Ascending aorta (tissue), 2 donors: ENCODE results near the gene NRXN2. TPM values are rescaled to one million over a fixed set of nuclear protein-coding genes. Genes with fewer than 3 reads are reported as not detected.

ENCODE experiments used
- DNase-seq, 2 donors: peaks; one replicate each; pipeline ENCODE4 v3.0.0-alpha.2; 2019; ENCODE audit warnings: low spot score in 2 of 2
- H3K27ac ChIP-seq, 2 donors: fragments of 200-600 bp; sonication (generic); one replicate each; pipeline ENCODE4 v1.5.1; 2016 to 2017; ENCODE audit warnings: mild to moderate bottlenecking in 1 of 2
- H3K27me3 ChIP-seq: fragments of 200-600 bp; sonication (generic); one replicate; pipeline ENCODE4 v1.5.1; 2017
- H3K36me3 ChIP-seq, 2 donors: fragments of 200-600 bp; sonication (generic); one replicate each; pipeline ENCODE4 v1.5.1; 2016
- H3K4me1 ChIP-seq, 2 donors: fragments of 200-600 bp; sonication (generic); one replicate each; pipeline ENCODE4 v1.5.1; 2016 to 2017; ENCODE audit warnings: mild to moderate bottlenecking in 1 of 2
- H3K4me3 ChIP-seq, 2 donors: fragments of 200-600 bp; sonication (generic); one replicate each; pipeline ENCODE4 v1.5.1; 2016 to 2017; ENCODE audit warnings: mild to moderate bottlenecking in 1 of 2
- H3K9me3 ChIP-seq, 2 donors: fragments of 200-600 bp; sonication (generic); one replicate each; pipeline ENCODE4 v1.5.1; 2016
- CTCF ChIP-seq, 3 experiments: fragments of 200-600 bp in 2 of 3; fragments of 450-650 bp in 1 of 3; sonication (generic) in 2 of 3; IDR thresholded peaks; one replicate each; pipeline ENCODE4 v1.5.1; 2016 to 2019; ENCODE audit warnings: antibody characterized with exemption in 3 of 3, mild to moderate bottlenecking in 1 of 3, moderate library complexity in 1 of 3
- intact Hi-C: fragments of 100-400 bp; cut with DNase I; formaldehyde crosslinking; loops from one replicate; pipeline ENCODE4 v1.15.1; 2023
- total RNA-seq: library from RNA; depleted of rRNA; stranded (reverse); fragments of >200 nt; gene quantifications from one replicate; pipeline ENCODE4 v1.1.0, GENCODE V29; 2016

Gene NRXN2
- total RNA-seq, 1 donor from 2014 or later = 26.0 TPM

GRCh38 chr11:64768300-64768694 is 45.3 kb upstream of the NRXN2 start:
- peak in 1 of 2 donors; percentile 52 for DNase-seq
- no peak for TF ChIP-seq CTCF (IDR thresholded peaks at IDR 0.05)
- H3K27ac ChIP-seq = peak overlapping the region in 1 of 2 donors; percentile 67
- no peaks in the 10 kb centered on the region for H3K9me3 ChIP-seq
- peaks cover 12 to 39% of the 10 kb centered on the region in 2 donors for H3K4me1 ChIP-seq
- intact Hi-C loops = no loop called here
- no peaks in the 10 kb centered on the region for H3K27me3 ChIP-seq
- peaks cover 100% of the 10 kb centered on the region in 2 donors for H3K36me3 ChIP-seq
- H3K4me3 ChIP-seq = no peak overlapping the region

DNA sequence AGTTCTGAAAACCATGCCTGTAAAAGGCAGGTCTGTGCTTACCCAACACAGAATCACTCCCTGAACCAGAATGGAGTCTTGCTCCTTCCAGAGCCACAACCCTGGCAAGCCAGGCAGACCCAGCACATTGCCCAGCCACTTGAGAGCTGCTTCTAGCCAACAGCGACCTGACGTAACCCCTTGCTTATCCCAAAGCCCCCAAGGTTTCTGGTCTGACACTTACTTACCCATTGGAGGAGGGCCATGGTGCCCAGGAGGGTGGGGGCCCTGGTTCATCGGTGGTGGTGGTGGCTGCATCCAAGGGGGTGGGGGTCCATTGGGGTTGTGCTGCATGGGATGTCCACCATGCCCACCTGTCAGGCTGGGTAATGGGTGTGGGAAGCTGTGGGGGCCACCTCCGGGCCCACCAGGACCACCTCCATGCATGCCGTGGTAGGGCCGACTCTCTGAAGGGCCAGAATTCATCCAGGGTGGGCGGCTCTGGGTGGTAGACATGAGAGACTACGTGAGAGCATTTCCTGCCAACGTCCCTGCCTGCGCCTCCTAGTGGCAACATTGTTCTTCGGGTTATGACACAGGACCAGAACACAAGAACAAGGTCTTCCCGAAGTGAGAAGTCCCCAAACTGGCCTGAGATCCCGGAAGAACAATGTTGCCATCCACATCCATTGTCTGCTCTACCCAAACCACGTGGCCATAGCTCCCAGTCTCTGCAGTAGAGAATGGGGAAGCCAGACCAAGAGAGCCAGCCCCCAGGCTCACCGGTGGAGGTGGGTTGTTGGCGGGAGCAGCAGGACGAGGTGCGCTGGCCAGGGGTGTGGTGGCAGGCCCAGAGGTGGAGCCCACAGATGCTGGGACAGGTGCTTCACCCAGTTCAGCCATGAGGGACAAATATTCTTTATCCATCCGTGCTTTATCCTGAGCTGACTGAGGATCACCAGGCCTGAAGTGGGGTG is 44.6 kb upstream of the NRXN2 start:
- intact Hi-C loops = no loop called here
- Histone ChIP-seq H3K4me1 (peaks cover 10 to 39% of the 10 kb centered on the region in 2 donors), H3K9me3 (no peaks in the 10 kb centered on the region), H3K27me3 (no peaks in the 10 kb centered on the region), H3K4me3 (no peak overlapping the region), H3K27ac (peak overlapping the region; percentile 62 to 67), H3K36me3 (peaks cover 99 to 100% of the 10 kb centered on the region in 2 donors)
- TF ChIP-seq CTCF (IDR thresholded peaks at IDR 0.05) = peak; percentile 61 to 76 (median 64)
- DNase-seq = peak in 1 of 2 donors; percentile 91

GRCh38 chr11:64766881-64767280 is 43.9 kb upstream of the NRXN2 start:
- peaks cover 92 to 99% of the 10 kb centered on the region in 2 donors for H3K36me3 ChIP-seq
- DNase-seq = peak in 1 of 2 donors; percentile 60

GRCh38 chr11:64765851-64766665 is 43.1 kb upstream of the NRXN2 start:
- no peak for TF ChIP-seq CTCF (IDR thresholded peaks at IDR 0.05)
- Histone ChIP-seq H3K27ac (peak overlapping the region in 1 of 2 donors; percentile 67), H3K4me1 (peaks cover 10 to 28% of the 10 kb centered on the region in 2 donors), H3K9me3 (no peaks in the 10 kb centered on the region), H3K27me3 (no peaks in the 10 kb centered on the region), H3K4me3 (no peak overlapping the region), H3K36me3 (peaks cover 83 to 91% of the 10 kb centered on the region in 2 donors)
- intact Hi-C loops = no loop called here
- peak in 1 of 2 donors; percentile 61 for DNase-seq

More at GRCh38 chr11:64766881-64767280, 43.9 kb upstream of the NRXN2 start:
- no peak overlapping the region for H3K4me3 ChIP-seq
- no peaks in the 10 kb centered on the region for H3K9me3 ChIP-seq
- TF ChIP-seq CTCF (IDR thresholded peaks at IDR 0.05) = no peak
- peak overlapping the region; percentile 62 to 67 for H3K27ac ChIP-seq
- intact Hi-C loops = no loop called here
- H3K4me1 ChIP-seq = peaks cover 10 to 34% of the 10 kb centered on the region in 2 donors
- H3K27me3 ChIP-seq = no peaks in the 10 kb centered on the region

DNA sequence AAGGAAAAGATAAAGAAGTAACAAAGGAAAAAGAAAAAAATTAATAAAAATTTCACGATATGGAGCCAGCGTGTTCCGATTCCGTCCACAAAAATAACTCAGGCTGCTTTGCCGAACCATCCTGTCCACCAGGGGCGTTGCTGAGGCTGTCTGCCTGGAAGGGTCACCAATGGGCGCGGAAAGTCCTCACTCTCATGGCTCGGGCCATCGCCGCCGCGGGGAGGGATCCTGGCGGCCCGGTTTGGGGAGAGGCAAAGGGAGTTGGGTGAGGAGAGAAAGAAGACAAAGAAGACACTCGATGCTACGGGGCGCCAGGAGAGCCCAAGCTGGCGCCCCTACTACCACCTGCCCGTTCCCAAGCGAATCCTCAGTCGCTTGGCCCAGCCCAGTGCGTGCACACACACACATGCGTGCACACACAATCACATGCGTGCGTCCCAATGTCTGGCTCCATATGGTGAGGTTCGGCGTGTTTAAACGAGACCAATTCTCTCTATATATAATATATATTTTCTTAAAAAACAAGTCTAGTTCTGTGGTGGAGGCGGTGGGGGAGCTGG is 42.4 kb upstream of the NRXN2 start:
- DNase-seq = peak in 1 of 2 donors; percentile 62
- Histone ChIP-seq H3K9me3 (no peaks in the 10 kb centered on the region), H3K36me3 (peaks cover 77 to 84% of the 10 kb centered on the region in 2 donors), H3K4me3 (no peak overlapping the region), H3K27ac (peak overlapping the region in 1 of 2 donors; percentile 80), H3K27me3 (no peaks in the 10 kb centered on the region), H3K4me1 (peaks cover 14 to 35% of the 10 kb centered on the region in 2 donors)
- no peak for TF ChIP-seq CTCF (IDR thresholded peaks at IDR 0.05)
- intact Hi-C loops = no loop called here
